ENCODE measurements around the gene PDIA3.
"Not testable (repeated sequence)": the region's sequence is repeated elsewhere in the genome, so short reads cannot be mapped to it uniquely, and the experiment has no call there.

Gene PDIA3

DNA sequence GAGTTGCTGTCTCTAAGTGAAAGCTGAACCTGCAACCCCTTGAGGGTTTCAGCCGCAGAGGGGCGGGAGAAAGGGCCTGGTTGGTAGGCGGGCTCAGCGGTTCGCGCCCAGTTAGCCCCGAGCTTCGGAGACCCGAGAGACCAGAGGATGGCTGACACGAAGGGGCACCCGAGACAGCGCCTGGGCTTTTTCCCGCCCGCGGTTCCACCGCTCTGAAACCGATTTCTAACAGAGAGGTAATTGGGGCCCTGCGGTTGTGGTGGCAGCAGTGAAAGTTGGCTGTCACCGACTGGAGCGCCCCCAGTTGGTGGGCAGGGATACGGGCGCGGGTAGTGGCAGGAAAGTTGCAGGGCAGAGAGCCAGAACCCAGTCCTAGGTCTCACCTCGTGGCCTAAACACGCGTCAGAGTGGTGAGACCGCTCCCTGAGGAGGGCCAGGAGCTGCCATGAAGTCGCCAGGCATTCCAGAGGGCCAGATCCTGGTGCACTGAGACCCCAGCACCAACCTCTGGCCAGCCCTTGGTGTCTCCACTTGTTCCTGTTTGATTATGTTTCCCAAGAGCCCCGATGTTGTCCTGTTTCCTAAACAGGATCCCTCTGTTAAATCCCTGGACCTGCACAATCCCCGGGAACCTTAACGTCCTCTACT, 31.2 kb downstream of the PDIA3 start:
- DNase-seq = peak; percentile 87

GRCh38 chr15:43779016-43779415, 32.8 kb downstream of the PDIA3 start:
- no peak for DNase-seq

DNA sequence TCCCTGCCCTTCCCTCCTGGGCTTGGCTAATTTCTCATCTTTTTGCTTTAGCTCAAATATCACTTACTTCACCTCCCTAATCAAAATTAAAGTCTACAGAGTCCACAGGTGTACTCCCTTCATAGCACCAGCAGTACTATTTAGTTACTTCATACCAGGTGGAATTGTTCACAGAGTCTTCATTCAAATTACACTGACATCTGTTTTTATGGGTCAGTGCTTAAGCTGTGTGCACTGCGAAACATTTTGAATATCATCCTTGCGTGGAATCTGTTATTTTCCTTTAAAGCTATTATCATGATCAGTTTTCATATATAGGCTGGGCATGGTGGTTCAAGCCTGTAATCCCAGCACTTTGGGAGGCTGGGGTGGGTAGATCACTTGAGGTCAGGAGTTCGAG, 43.2 kb downstream of the PDIA3 start:
- DNase-seq = no peak

GRCh38 chr15:43791993-43792760, 45.9 kb downstream of the PDIA3 start, which contains the start of gene SERF2:
Gene SERF2 (plus strand): TSS chr15:43792320. CDS start chr15:43792377, 57 bp downstream.
- DNase-seq = peak; percentile 100

- DNase-seq = peak; percentile 47
Observed at GRCh38 chr15:43792761-43793476, 46.7 kb downstream of the PDIA3 start.

DNA sequence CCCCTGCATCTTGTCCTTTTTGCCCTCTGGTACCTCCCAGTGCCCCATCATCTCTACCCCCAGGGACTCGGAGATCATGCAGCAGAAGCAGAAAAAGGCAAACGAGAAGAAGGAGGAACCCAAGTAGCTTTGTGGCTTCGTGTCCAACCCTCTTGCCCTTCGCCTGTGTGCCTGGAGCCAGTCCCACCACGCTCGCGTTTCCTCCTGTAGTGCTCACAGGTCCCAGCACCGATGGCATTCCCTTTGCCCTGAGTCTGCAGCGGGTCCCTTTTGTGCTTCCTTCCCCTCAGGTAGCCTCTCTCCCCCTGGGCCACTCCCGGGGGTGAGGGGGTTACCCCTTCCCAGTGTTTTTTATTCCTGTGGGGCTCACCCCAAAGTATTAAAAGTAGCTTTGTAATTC, 47.4 kb downstream of the PDIA3 start:
- no peak for DNase-seq

DNA sequence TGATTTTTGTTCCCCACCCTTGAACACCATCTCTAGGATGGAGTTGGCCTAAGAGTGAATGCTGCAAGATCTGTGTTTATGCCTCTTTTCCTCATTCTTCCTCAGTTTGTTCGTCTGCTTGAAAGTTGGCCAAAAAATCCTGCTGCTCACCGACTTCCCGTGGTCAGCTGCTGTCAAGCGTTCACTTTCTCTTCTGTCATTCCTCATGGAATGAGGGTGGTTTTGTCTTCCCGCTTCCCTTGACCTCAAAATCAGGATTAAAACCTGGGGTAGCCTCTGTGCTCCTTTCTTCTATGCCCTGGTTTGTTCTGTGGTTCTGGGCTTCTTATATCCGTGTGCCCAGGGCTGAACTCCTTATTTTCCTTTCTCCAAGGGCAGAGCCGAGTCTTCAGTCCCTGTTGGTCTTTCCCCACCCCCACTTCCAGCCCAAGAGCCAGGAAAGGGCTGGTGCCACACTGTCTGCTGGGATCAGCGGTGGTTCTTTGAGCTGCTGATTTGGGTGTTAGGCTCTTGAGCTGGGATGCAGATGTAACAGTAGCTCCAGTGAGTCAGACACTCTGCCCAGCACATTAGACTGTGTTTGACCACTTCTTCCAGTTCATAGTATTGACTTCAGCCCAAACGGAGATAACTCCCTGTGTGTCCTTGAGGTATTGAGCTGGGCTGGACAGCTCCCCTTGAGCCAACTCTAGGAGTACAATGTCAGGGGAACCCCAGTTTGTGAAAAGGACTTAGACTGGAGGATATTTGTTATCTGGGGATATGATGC, 48.2 kb downstream of the PDIA3 start:
- no peak for DNase-seq

DNA sequence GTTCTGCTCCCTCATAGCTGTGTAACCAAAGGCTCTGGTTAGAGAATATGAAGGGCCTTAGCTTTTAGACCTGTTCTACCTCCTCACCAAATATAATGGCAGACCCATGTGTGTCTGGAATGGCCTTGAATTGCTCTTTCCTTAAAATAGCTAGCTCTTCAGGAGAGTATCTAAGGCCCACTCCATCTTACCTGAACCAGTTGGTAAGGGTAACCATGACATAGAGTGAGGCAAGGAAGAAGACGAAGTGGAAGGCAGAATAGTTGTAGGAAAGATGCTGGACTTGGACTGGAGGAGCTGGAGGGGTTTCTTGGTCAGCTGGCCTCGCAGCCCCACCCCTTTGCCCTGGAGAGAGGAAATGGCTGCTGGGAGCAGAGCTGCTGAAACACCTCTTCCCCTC, 49.0 kb downstream of the PDIA3 start:
- no peak for DNase-seq

DNA sequence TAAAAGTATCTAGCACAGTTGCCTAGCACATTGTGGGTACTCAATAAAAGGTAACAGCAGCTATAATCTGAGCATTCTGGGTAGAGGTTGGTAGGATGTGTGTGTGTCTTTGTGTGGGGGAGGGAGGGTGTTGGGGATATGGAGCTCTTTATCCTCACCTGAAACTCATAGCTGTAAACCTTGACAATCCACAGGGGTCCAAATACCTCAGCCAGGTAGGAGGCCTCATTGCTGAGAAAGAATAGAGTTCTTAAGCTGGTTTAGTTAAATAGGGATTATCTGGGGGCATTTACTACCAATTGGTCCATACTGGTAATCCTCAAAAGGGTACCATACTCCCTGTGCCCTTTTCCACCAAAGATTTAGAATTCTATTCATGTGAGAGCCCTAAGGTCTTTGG, 49.8 kb downstream of the PDIA3 start:
- DNase-seq = no peak

DNA sequence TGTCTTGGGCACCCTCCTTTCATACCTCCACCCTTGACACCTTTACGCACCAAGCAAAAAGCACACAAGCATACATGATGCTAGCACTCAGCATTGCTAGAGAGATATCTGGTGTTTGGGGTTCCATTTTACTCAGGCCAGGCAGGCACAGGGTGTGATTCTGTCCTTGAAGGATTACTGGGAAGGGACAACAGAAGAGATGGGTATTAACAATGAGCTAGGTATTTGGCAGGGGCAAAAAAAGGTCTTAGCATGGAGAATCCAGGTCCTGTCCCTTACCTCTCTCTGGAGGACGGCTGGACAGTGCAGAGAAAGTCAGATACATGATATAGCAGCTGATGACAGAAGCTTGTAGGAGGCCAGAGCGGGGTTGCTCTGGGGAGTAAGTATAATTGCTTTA, 50.3 kb downstream of the PDIA3 start:
- DNase-seq = no peak

GRCh38 chr15:43799209-43799944, 53.1 kb downstream of the PDIA3 start:
- DNase-seq = no peak

DNA sequence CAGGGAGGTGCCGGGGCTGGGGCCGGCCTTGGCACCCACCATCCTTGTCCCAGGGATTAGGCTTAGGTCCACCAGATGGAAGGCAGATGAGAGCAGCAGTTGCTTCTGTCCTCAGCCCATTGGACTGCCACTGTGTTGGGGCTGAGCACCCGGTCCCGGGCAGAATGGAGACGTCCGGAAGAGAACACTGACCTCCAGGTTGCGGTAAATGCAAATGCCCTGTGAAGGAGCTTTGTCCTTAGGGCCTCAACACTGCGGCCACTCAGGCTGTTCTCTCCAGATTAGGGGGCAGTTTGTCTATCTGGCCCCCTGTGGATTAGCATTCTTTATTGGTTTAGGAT, 53.7 kb downstream of the PDIA3 start, which contains the start of gene SERINC4:
SERINC4 (minus strand) TSS at position 276 of the 341 bp plus-strand sequence; CDS start at position 42, 234 bp downstream.
- DNase-seq = no peak

GRCh38 chr15:43800286-43801141, 54.3 kb downstream of the PDIA3 start, which contains the start of gene HYPK:
Gene HYPK (plus strand): TSS chr15:43800599. CDS start chr15:43800623, 24 bp downstream.
- peak; percentile 96 for DNase-seq

GRCh38 chr15:43802676-43803075, 56.4 kb downstream of the PDIA3 start:
- not testable (repeated sequence) for DNase-seq

DNA sequence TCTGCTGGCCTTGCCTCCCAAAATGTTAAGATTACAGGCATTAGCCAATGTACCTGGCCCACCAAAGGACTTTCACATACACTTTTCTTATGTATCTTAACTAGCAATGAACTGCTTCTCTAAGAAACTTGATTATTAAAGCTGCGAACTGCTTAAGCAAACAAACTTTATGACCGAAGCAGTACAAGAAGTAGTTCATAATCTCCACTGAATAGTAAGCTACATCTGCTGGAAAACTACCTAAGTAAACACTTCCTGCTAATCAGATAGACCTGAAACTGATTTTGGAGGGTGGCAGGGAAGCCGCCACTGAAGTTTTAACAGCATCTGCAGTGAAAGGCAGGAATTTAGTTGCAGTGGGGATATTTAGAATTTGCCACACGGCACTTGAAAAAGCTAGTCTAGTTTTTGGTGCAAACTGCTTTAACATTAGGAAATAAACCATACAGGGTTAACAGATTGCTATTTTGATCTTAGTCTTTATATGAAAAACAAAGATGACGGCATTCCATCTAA, 62.3 kb downstream of the PDIA3 start:
- no peak for DNase-seq

- DNase-seq = no peak
Observed at GRCh38 chr15:43808960-43809678, 62.9 kb downstream of the PDIA3 start.

DNA sequence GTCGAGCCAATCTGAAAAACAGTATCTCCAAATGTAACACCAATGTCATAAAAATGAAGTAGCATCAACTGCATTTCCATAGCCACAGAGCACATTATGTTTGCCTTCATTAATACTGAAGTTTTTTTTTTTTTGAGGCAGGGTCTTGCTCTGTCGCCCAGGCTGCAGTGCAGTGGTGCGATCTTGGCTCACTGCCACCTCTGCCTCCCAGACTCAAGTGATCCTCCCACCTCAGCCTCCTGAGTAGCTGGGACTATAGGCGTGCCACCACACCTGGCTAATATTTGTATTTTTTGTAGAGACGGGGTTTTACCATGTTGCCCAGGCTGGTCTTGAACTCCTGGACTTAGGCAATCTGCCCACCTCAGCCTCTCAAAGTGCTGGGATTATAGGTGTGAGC, 68.8 kb downstream of the PDIA3 start:
- not testable (repeated sequence) for DNase-seq

- DNase-seq = no peak
Observed at GRCh38 chr15:43821505-43821904, 75.3 kb downstream of the PDIA3 start.

Measured in femur (tissue), 1 donor.